GM21423 (cell line): ENCODE data around the gene TTC29.
"Not testable (repeated sequence)": the region's sequence is repeated elsewhere in the genome, so short reads cannot be mapped to it uniquely, and the experiment has no call there.

Experiments
- ATAC-seq: cut with Tn5 transposase; IDR thresholded peaks from one replicate; pipeline ENCODE4 v1.9.1; 2021; ENCODE audit warnings: mild to moderate bottlenecking, moderate library complexity; ENCODE audit not compliant: unreplicated experiment

Gene TTC29

GRCh38 chr4:146857298-146857697 is 88.4 kb downstream of the TTC29 start:
- no peak for ATAC-seq

- ATAC-seq = no peak
Observed at GRCh38 chr4:146855761-146856160, 89.9 kb downstream of the TTC29 start.

- no peak for ATAC-seq
Observed at GRCh38 chr4:146852360-146852759, 93.3 kb downstream of the TTC29 start.

- no peak for ATAC-seq
Observed at GRCh38 chr4:146847345-146847744, 98.3 kb downstream of the TTC29 start.

GRCh38 chr4:146846882-146847281 is 98.8 kb downstream of the TTC29 start:
- ATAC-seq = no peak

- ATAC-seq = no peak
Observed at GRCh38 chr4:146844761-146845160, 100.9 kb downstream of the TTC29 start.

- ATAC-seq = no peak
Observed at GRCh38 chr4:146842876-146843275, 102.8 kb downstream of the TTC29 start.

- ATAC-seq = no peak
Observed at GRCh38 chr4:146840731-146841130, 104.9 kb downstream of the TTC29 start.

GRCh38 chr4:146835096-146835495 is 110.6 kb downstream of the TTC29 start:
- ATAC-seq = no peak

GRCh38 chr4:146834263-146835034 is 111.2 kb downstream of the TTC29 start:
- ATAC-seq = no peak

- ATAC-seq = no peak
Observed at GRCh38 chr4:146833530-146833929, 112.1 kb downstream of the TTC29 start.

GRCh38 chr4:146822980-146823379 is 122.7 kb downstream of the TTC29 start:
- ATAC-seq = not testable (repeated sequence)

- ATAC-seq = no peak
Observed at GRCh38 chr4:146814750-146815149, 130.9 kb downstream of the TTC29 start.

GRCh38 chr4:146795711-146796110 is 150.0 kb downstream of the TTC29 start:
- no peak for ATAC-seq

- ATAC-seq = no peak
Observed at GRCh38 chr4:146793727-146794126, 151.9 kb downstream of the TTC29 start.

- ATAC-seq = no peak
Observed at GRCh38 chr4:146791439-146791838, 154.2 kb downstream of the TTC29 start.

GRCh38 chr4:146790515-146790914 is 155.1 kb downstream of the TTC29 start:
- ATAC-seq = no peak

- no peak for ATAC-seq
Observed at GRCh38 chr4:146787731-146788130, 157.9 kb downstream of the TTC29 start.

GRCh38 chr4:146776691-146777090 is 169.0 kb downstream of the TTC29 start:
- ATAC-seq = no peak

- ATAC-seq = no peak
Observed at GRCh38 chr4:146763560-146763959, 182.1 kb downstream of the TTC29 start.

GRCh38 chr4:146762016-146762415 is 183.6 kb downstream of the TTC29 start:
- ATAC-seq = no peak

GRCh38 chr4:146742416-146742815 is 203.2 kb downstream of the TTC29 start:
- ATAC-seq = no peak

GRCh38 chr4:146739182-146739581 is 206.5 kb downstream of the TTC29 start:
- no peak for ATAC-seq
